Spinal cord (tissue), 10 donors: ENCODE data around the gene TAF10. TPM values are rescaled to one million over a fixed set of nuclear protein-coding genes. Genes with fewer than 3 reads are reported as not detected.

Experiments used
- DNase-seq, 6 donors: peaks; one replicate each; pipeline versions ENCODE4 v3.0.0 to v3.0.0-alpha.2; 2013 to 2015; ENCODE audit warnings: low spot score in 6 of 6, low read depth in 4 of 6
- H3K27ac ChIP-seq: one replicate; pipeline ENCODE4 v1.5.1; 2013; ENCODE audit warnings: low read depth, low read length, control low read depth
- H3K27me3 ChIP-seq: one replicate; pipeline ENCODE4 v1.6.1; 2013; ENCODE audit warnings: low read length; ENCODE audit not compliant: control insufficient read depth, insufficient read depth
- H3K36me3 ChIP-seq: one replicate; pipeline ENCODE4 v1.6.1; 2013; ENCODE audit warnings: low read length; ENCODE audit not compliant: control insufficient read depth, insufficient read depth
- H3K4me1 ChIP-seq: one replicate; pipeline ENCODE4 v1.6.1; 2013; ENCODE audit warnings: low read length; ENCODE audit not compliant: control insufficient read depth, insufficient read depth
- H3K4me3 ChIP-seq: one replicate; pipeline ENCODE4 v1.5.1; 2013; ENCODE audit warnings: low read depth, low read length, control low read depth
- H3K9me3 ChIP-seq: one replicate; pipeline ENCODE4 v1.6.1; 2013; ENCODE audit warnings: low read length; ENCODE audit not compliant: control insufficient read depth, insufficient read depth
- WGBS: methylation state at CpG from one replicate; pipeline ENCODE4 v1.1.5; 2013; ENCODE audit warnings: missing lambda C conversion rate; ENCODE audit not compliant: insufficient coverage; 5-methylcytosine and 5-hydroxymethylcytosine counted together
- polyA plus RNA-seq, 2 donors: library from polyadenylated mRNA; unstranded; fragments of 120-200 nt; gene quantifications; one replicate each; pipeline ENCODE4 v1.2.1, GENCODE V29; 2013; ENCODE audit not compliant: insufficient read length in 2 of 2
- total RNA-seq, 2 donors: library from RNA; depleted of rRNA in 1 of 2; stranded (reverse); fragments of 120-200 nt in 1 of 2; fragments of >200 nt in 1 of 2; gene quantifications; one replicate each; pipeline versions ENCODE4 v1.2.3 to v1.2.4, GENCODE V29; 2013 to 2014
- donor health status: healthy.

TAF10 gene
- total and polyA plus RNA-seq, 4 donors, result 14.0 to 103 (median 86.1) TPM

GRCh38 chr11:6618117-6619003 lies 6.3 kb upstream of the TAF10 start:
- Histone ChIP-seq H3K9me3 (no peaks in the 10 kb centered on the region), H3K4me1 (peaks cover 20% of the 10 kb centered on the region), H3K36me3 (peaks cover 38% of the 10 kb centered on the region), H3K27me3 (no peaks in the 10 kb centered on the region), H3K4me3 (peak overlapping the region; percentile 82), H3K27ac (peak overlapping the region; percentile 83)
- 27% methylated on average over 12 of the region's 15 CpGs for WGBS
- DNase-seq, result peak in 2 of 6 donors; percentile 78 to 86

GRCh38 chr11:6617315-6617781 lies 5.3 kb upstream of the TAF10 start:
- 92% methylated on average over 5 of the region's 5 CpGs for WGBS
- no peaks in the 10 kb centered on the region for H3K27me3 ChIP-seq
- no peak overlapping the region for H3K27ac ChIP-seq
- peaks cover 28% of the 10 kb centered on the region for H3K36me3 ChIP-seq
- H3K4me3 ChIP-seq, result no peak overlapping the region
- no peak for DNase-seq
- no peaks in the 10 kb centered on the region for H3K9me3 ChIP-seq
- H3K4me1 ChIP-seq, result peaks cover 25% of the 10 kb centered on the region

GRCh38 chr11:6616596-6617250 lies 4.7 kb upstream of the TAF10 start:
- Histone ChIP-seq H3K27ac (no peak overlapping the region), H3K9me3 (no peaks in the 10 kb centered on the region), H3K27me3 (no peaks in the 10 kb centered on the region), H3K36me3 (peaks cover 22% of the 10 kb centered on the region), H3K4me3 (no peak overlapping the region), H3K4me1 (peaks cover 26% of the 10 kb centered on the region)
- no peak for DNase-seq
- 93% methylated on average over 9 of the region's 14 CpGs for WGBS

- Histone ChIP-seq H3K4me3 (no peak overlapping the region), H3K27me3 (no peaks in the 10 kb centered on the region), H3K9me3 (no peaks in the 10 kb centered on the region), H3K4me1 (peaks cover 32% of the 10 kb centered on the region), H3K36me3 (peaks cover 25% of the 10 kb centered on the region), H3K27ac (no peak overlapping the region)
- WGBS, result 96% methylated on average over 8 of the region's 9 CpGs
- DNase-seq, result no peak
These were observed 4.0 kb upstream of the TAF10 start for GRCh38 chr11:6615882-6616585.

GRCh38 chr11:6615046-6615445 lies 3.0 kb upstream of the TAF10 start:
- H3K27me3 ChIP-seq, result no peaks in the 10 kb centered on the region
- no peak for DNase-seq
- 100% methylated on average over 3 of the region's 5 CpGs for WGBS
- H3K27ac ChIP-seq, result no peak overlapping the region
- H3K36me3 ChIP-seq, result peaks cover 35% of the 10 kb centered on the region
- H3K4me1 ChIP-seq, result peaks cover 39% of the 10 kb centered on the region
- no peaks in the 10 kb centered on the region for H3K9me3 ChIP-seq
- H3K4me3 ChIP-seq, result no peak overlapping the region

- H3K27ac ChIP-seq, result no peak overlapping the region
- H3K9me3 ChIP-seq, result no peaks in the 10 kb centered on the region
- H3K27me3 ChIP-seq, result no peaks in the 10 kb centered on the region
- H3K4me3 ChIP-seq, result no peak overlapping the region
- H3K4me1 ChIP-seq, result peaks cover 38% of the 10 kb centered on the region
- H3K36me3 ChIP-seq, result peaks cover 41% of the 10 kb centered on the region
- 100% methylated on average over 1 of the region's 2 CpGs for WGBS
- no peak for DNase-seq
These were observed 2.4 kb upstream of the TAF10 start for GRCh38 chr11:6614446-6614845.

GRCh38 chr11:6613496-6613895 lies 1.5 kb upstream of the TAF10 start:
- Histone ChIP-seq H3K27ac (peak overlapping the region; percentile 99), H3K4me3 (no peak overlapping the region), H3K36me3 (peaks cover 50% of the 10 kb centered on the region), H3K27me3 (no peaks in the 10 kb centered on the region), H3K9me3 (no peaks in the 10 kb centered on the region), H3K4me1 (peaks cover 30% of the 10 kb centered on the region)
- 92% methylated on average over 3 of the region's 3 CpGs for WGBS
- DNase-seq, result no peak

GRCh38 chr11:6611963-6612212 lies 128 bp downstream of the TAF10 start:
- peaks cover 59% of the 10 kb centered on the region for H3K36me3 ChIP-seq
- H3K27ac ChIP-seq, result peak overlapping the region; percentile 89
- WGBS, result under 1% methylated on average over 36 of the region's 36 CpGs
- H3K4me3 ChIP-seq, result peak overlapping the region; percentile 91
- H3K27me3 ChIP-seq, result no peaks in the 10 kb centered on the region
- no peaks in the 10 kb centered on the region for H3K9me3 ChIP-seq
- H3K4me1 ChIP-seq, result peaks cover 22% of the 10 kb centered on the region
- no peak for DNase-seq

- H3K36me3 ChIP-seq, result peaks cover 53% of the 10 kb centered on the region
- no peaks in the 10 kb centered on the region for H3K27me3 ChIP-seq
- H3K4me3 ChIP-seq, result peak overlapping the region; percentile 91
- no peaks in the 10 kb centered on the region for H3K9me3 ChIP-seq
- DNase-seq, result no peak
- H3K27ac ChIP-seq, result peak overlapping the region; percentile 89
- peaks cover 27% of the 10 kb centered on the region for H3K4me1 ChIP-seq
- WGBS, result 4% methylated on average over 34 of the region's 39 CpGs
These were observed 689 bp downstream of the TAF10 start for GRCh38 chr11:6611092-6611962.
